Mesendoderm (in vitro differentiated cells): ENCODE data around the gene PHACTR1.

ENCODE experiments used
- DNase-seq: peaks from one replicate; pipeline ENCODE4 v3.0.0; 2013
- H2AK5ac ChIP-seq: 2 replicates; pipeline ENCODE4 v1.6.1; 2013; ENCODE audit warnings: low read length, inconsistent platforms
- H2BK120ac ChIP-seq: 2 replicates; pipeline ENCODE4 v1.6.1; 2013; ENCODE audit warnings: low read depth, mild to moderate bottlenecking, low read length, moderate library complexity, mixed read lengths
- H2BK15ac ChIP-seq: replicated peaks from 2 replicates; pipeline ENCODE4 v1.6.1; 2013; ENCODE audit warnings: low read depth, mild to moderate bottlenecking, moderate library complexity
- H2BK5ac ChIP-seq: 2 replicates; pipeline ENCODE4 v1.6.1; 2013; ENCODE audit warnings: low read length, inconsistent platforms
- H3K18ac ChIP-seq: 2 replicates; pipeline ENCODE4 v1.6.1; 2013; ENCODE audit warnings: mild to moderate bottlenecking, low read length, mixed read lengths
- H3K23ac ChIP-seq: one replicate; pipeline ENCODE4 v1.6.1; 2013; ENCODE audit warnings: low read length
- H3K27ac ChIP-seq: 2 replicates; pipeline ENCODE4 v1.5.1; 2013; ENCODE audit warnings: low read depth, mild to moderate bottlenecking, inconsistent platforms, low read length, moderate library complexity
- H3K27me3 ChIP-seq: 2 replicates; pipeline ENCODE4 v1.6.1; 2013; ENCODE audit warnings: low read length, control low read depth, mild to moderate bottlenecking, inconsistent platforms; ENCODE audit not compliant: insufficient read depth, poor library complexity
- H3K36me3 ChIP-seq: 2 replicates; pipeline ENCODE4 v1.6.1; 2013; ENCODE audit warnings: low read length, inconsistent platforms; ENCODE audit not compliant: control insufficient read depth, insufficient read depth
- H3K4ac ChIP-seq: one replicate; pipeline ENCODE4 v1.6.1; 2013; ENCODE audit warnings: low read depth, mild to moderate bottlenecking, low read length, moderate library complexity
- H3K4me1 ChIP-seq: 2 replicates; pipeline ENCODE4 v1.6.1; 2013; ENCODE audit warnings: low read depth, low read length, inconsistent platforms; ENCODE audit not compliant: control insufficient read depth
- H3K4me2 ChIP-seq: 2 replicates; pipeline ENCODE4 v1.6.1; 2013; ENCODE audit warnings: low read length
- H3K4me3 ChIP-seq: 2 replicates; pipeline ENCODE4 v1.5.1; 2013; ENCODE audit warnings: mild to moderate bottlenecking, low read length
- H3K56ac ChIP-seq: one replicate; pipeline ENCODE4 v1.6.1; 2013; ENCODE audit warnings: low read length
- H3K79me1 ChIP-seq: 2 replicates; pipeline ENCODE4 v1.6.1; 2013; ENCODE audit warnings: low read length, inconsistent platforms
- H3K79me2 ChIP-seq: 2 replicates; pipeline ENCODE4 v1.6.1; 2013; ENCODE audit warnings: mild to moderate bottlenecking, low read length; ENCODE audit not compliant: control insufficient read depth, insufficient read depth
- H3K9ac ChIP-seq: 2 replicates; pipeline ENCODE4 v1.6.1; 2013; ENCODE audit warnings: low read length, inconsistent platforms
- H4K5ac ChIP-seq: one replicate; pipeline ENCODE4 v1.6.1; 2013; ENCODE audit warnings: low read length
- H4K8ac ChIP-seq: one replicate; pipeline ENCODE4 v1.6.1; 2013; ENCODE audit warnings: low read depth, mild to moderate bottlenecking, control low read depth, low read length, moderate library complexity
- WGBS: extraction: QIAGEN DNeasy Blood & Tissue Kit; methylation state at CpG from one replicate; pipeline ENCODE4 v1.1.7; 2013; ENCODE audit warnings: low lambda C conversion rate, missing lambda C conversion rate; ENCODE audit not compliant: insufficient coverage; ENCODE audit errors: extremely low coverage; 5-methylcytosine and 5-hydroxymethylcytosine counted together

Gene PHACTR1

GRCh38 chr6:12968839-12969558, 252.4 kb downstream of the PHACTR1 start:
- Histone ChIP-seq H3K4ac (no peak overlapping the region), H3K4me2 (no peak overlapping the region), H3K79me1 (no peaks in the 10 kb centered on the region), H2AK5ac (no peak overlapping the region), H2BK120ac (no peak overlapping the region), H3K4me3 (no peak overlapping the region), H3K9ac (no peak overlapping the region), H3K27ac (no peak overlapping the region), H3K4me1 (no peaks in the 10 kb centered on the region), H3K23ac (no peak overlapping the region), H4K8ac (no peak overlapping the region), H3K36me3 (no peaks in the 10 kb centered on the region), H2BK15ac (no peak overlapping the region), H3K79me2 (no peaks in the 10 kb centered on the region), H4K5ac (no peak overlapping the region), H3K56ac (no peak overlapping the region), H3K27me3 (no peaks in the 10 kb centered on the region), H3K18ac (no peak overlapping the region), H2BK5ac (no peak overlapping the region)
- no peak for DNase-seq
- no CpG with 5 or more reads among the region's 5 CpGs for WGBS

- H3K4me2 ChIP-seq, result no peak overlapping the region
- no peak overlapping the region for H3K23ac ChIP-seq
- H3K79me2 ChIP-seq, result no peaks in the 10 kb centered on the region
- H3K79me1 ChIP-seq, result no peaks in the 10 kb centered on the region
- no peak overlapping the region for H2AK5ac ChIP-seq
- H3K4me3 ChIP-seq, result no peak overlapping the region
- no peak overlapping the region for H2BK15ac ChIP-seq
- no peak overlapping the region for H4K5ac ChIP-seq
- no peaks in the 10 kb centered on the region for H3K27me3 ChIP-seq
- no peaks in the 10 kb centered on the region for H3K36me3 ChIP-seq
- H3K27ac ChIP-seq, result no peak overlapping the region
- H3K18ac ChIP-seq, result no peak overlapping the region
- H4K8ac ChIP-seq, result no peak overlapping the region
- H2BK120ac ChIP-seq, result no peak overlapping the region
- H3K4ac ChIP-seq, result no peak overlapping the region
- H3K4me1 ChIP-seq, result no peaks in the 10 kb centered on the region
- no CpG with 5 or more reads among the region's 2 CpGs for WGBS
- H3K9ac ChIP-seq, result no peak overlapping the region
- no peak for DNase-seq
- no peak overlapping the region for H3K56ac ChIP-seq
- no peak overlapping the region for H2BK5ac ChIP-seq
Measured at GRCh38 chr6:12969966-12970365, 253.4 kb downstream of the PHACTR1 start.

GRCh38 chr6:12973386-12973785, 256.8 kb downstream of the PHACTR1 start:
- Histone ChIP-seq H3K36me3 (no peaks in the 10 kb centered on the region), H3K18ac (no peak overlapping the region), H4K8ac (no peak overlapping the region), H2BK5ac (no peak overlapping the region), H2BK120ac (no peak overlapping the region), H3K4me2 (no peak overlapping the region), H3K23ac (no peak overlapping the region), H3K79me1 (no peaks in the 10 kb centered on the region), H3K4me1 (no peaks in the 10 kb centered on the region), H3K4me3 (no peak overlapping the region), H3K27me3 (no peaks in the 10 kb centered on the region), H3K9ac (no peak overlapping the region), H4K5ac (no peak overlapping the region), H3K79me2 (no peaks in the 10 kb centered on the region), H3K4ac (no peak overlapping the region), H3K56ac (no peak overlapping the region), H3K27ac (no peak overlapping the region), H2BK15ac (no peak overlapping the region), H2AK5ac (no peak overlapping the region)
- DNase-seq, result no peak
- WGBS, result no CpG with 5 or more reads among the region's 4 CpGs

GRCh38 chr6:12974551-12974950, 258.0 kb downstream of the PHACTR1 start:
- Histone ChIP-seq H2BK120ac (no peak overlapping the region), H3K27ac (no peak overlapping the region), H4K5ac (no peak overlapping the region), H4K8ac (no peak overlapping the region), H3K27me3 (no peaks in the 10 kb centered on the region), H3K79me2 (no peaks in the 10 kb centered on the region), H3K4me1 (no peaks in the 10 kb centered on the region), H2BK5ac (no peak overlapping the region), H3K4me3 (no peak overlapping the region), H3K36me3 (no peaks in the 10 kb centered on the region), H3K18ac (no peak overlapping the region), H3K56ac (no peak overlapping the region), H3K9ac (no peak overlapping the region), H2AK5ac (no peak overlapping the region), H3K23ac (no peak overlapping the region), H3K4me2 (no peak overlapping the region), H2BK15ac (no peak overlapping the region), H3K4ac (no peak overlapping the region), H3K79me1 (no peaks in the 10 kb centered on the region)
- no peak for DNase-seq
- no CpG with 5 or more reads among the region's 2 CpGs for WGBS

- Histone ChIP-seq H3K18ac (no peak overlapping the region), H3K9ac (no peak overlapping the region), H2BK15ac (no peak overlapping the region), H3K36me3 (no peaks in the 10 kb centered on the region), H3K79me1 (no peaks in the 10 kb centered on the region), H3K23ac (no peak overlapping the region), H3K4ac (no peak overlapping the region), H2BK120ac (no peak overlapping the region), H2AK5ac (no peak overlapping the region), H3K4me3 (no peak overlapping the region), H3K27ac (no peak overlapping the region), H3K27me3 (no peaks in the 10 kb centered on the region), H3K56ac (no peak overlapping the region), H4K8ac (no peak overlapping the region), H3K79me2 (no peaks in the 10 kb centered on the region), H2BK5ac (no peak overlapping the region), H4K5ac (no peak overlapping the region), H3K4me2 (no peak overlapping the region), H3K4me1 (no peaks in the 10 kb centered on the region)
- no peak for DNase-seq
- no CpG with 5 or more reads among the region's 5 CpGs for WGBS
Measured at GRCh38 chr6:12976366-12976765, 259.8 kb downstream of the PHACTR1 start.

GRCh38 chr6:12977206-12977605, 260.6 kb downstream of the PHACTR1 start:
- Histone ChIP-seq H3K4me3 (no peak overlapping the region), H3K4ac (no peak overlapping the region), H4K8ac (no peak overlapping the region), H3K56ac (no peak overlapping the region), H2BK120ac (no peak overlapping the region), H3K27me3 (no peaks in the 10 kb centered on the region), H3K23ac (no peak overlapping the region), H3K36me3 (no peaks in the 10 kb centered on the region), H3K18ac (no peak overlapping the region), H3K27ac (no peak overlapping the region), H4K5ac (no peak overlapping the region), H2BK15ac (no peak overlapping the region), H3K4me2 (no peak overlapping the region), H3K9ac (no peak overlapping the region), H3K79me2 (no peaks in the 10 kb centered on the region), H2AK5ac (no peak overlapping the region), H3K4me1 (no peaks in the 10 kb centered on the region), H3K79me1 (no peaks in the 10 kb centered on the region), H2BK5ac (no peak overlapping the region)
- WGBS, result no CpG with 5 or more reads among the region's 3 CpGs
- no peak for DNase-seq
